ENCODE data around the gene GGA2.
"Not testable (repeated sequence)": the region's sequence is repeated elsewhere in the genome, so short reads cannot be mapped to it uniquely, and the experiment has no call there.

GGA2 gene

GRCh38 chr16:23523876-23524385, 13.6 kb upstream of the GGA2 start:
- DNase-seq = no peak

GRCh38 chr16:23523321-23523720, 13.0 kb upstream of the GGA2 start:
- DNase-seq = peak; percentile 23 to 44 (median 27)

GRCh38 chr16:23521965-23522364, 11.7 kb upstream of the GGA2 start:
- no peak for DNase-seq

GRCh38 chr16:23521037-23521743, 10.9 kb upstream of the GGA2 start:
- peak; percentile 51 to 81 (median 79) for DNase-seq

- peak in 2 of 3 donors; percentile 37 for DNase-seq
Observed at GRCh38 chr16:23520500-23520899, 10.2 kb upstream of the GGA2 start.

- no peak for DNase-seq
Observed at GRCh38 chr16:23519282-23519681, 9.0 kb upstream of the GGA2 start.

GRCh38 chr16:23518435-23518891, 8.2 kb upstream of the GGA2 start:
- peak; percentile 54 to 82 (median 74) for DNase-seq

GRCh38 chr16:23516366-23517137, 6.3 kb upstream of the GGA2 start:
- peak; percentile 33 to 42 (median 35) for DNase-seq

GRCh38 chr16:23515881-23516280, 5.6 kb upstream of the GGA2 start:
- DNase-seq = no peak

- DNase-seq = no peak
Observed at GRCh38 chr16:23514381-23515152, 4.3 kb upstream of the GGA2 start.

- DNase-seq = no peak
Observed at GRCh38 chr16:23512168-23512695, 1.9 kb upstream of the GGA2 start.

GRCh38 chr16:23511731-23512130, 1.4 kb upstream of the GGA2 start:
- DNase-seq = no peak

GRCh38 chr16:23510915-23511270, 599 bp upstream of the GGA2 start:
- DNase-seq = not testable (repeated sequence)

- DNase-seq = peak in 2 of 3 donors; percentile 33 to 58
Observed at GRCh38 chr16:23509782-23510163, 521 bp downstream of the GGA2 start.

GRCh38 chr16:23509441-23509754, 896 bp downstream of the GGA2 start:
- no peak for DNase-seq

GRCh38 chr16:23508589-23509440, 1.5 kb downstream of the GGA2 start:
- DNase-seq = no peak

GRCh38 chr16:23506606-23506994, 3.7 kb downstream of the GGA2 start:
- DNase-seq = no peak

GRCh38 chr16:23505671-23506605, 4.4 kb downstream of the GGA2 start:
- no peak for DNase-seq

GRCh38 chr16:23505180-23505665, 5.1 kb downstream of the GGA2 start:
- DNase-seq = no peak

- DNase-seq = peak; percentile 92 to 97 (median 96)
Observed at GRCh38 chr16:23504453-23505179, 5.7 kb downstream of the GGA2 start.

All from suppressor macrophage treated with lipopolysaccharide for 1 hour (primary cell).